ENCODE measurements around the gene DPYD.

GRCh38 chr1:97151651-97152050 lies 769.2 kb downstream of the DPYD start:
- TF ChIP-seq, protein P1, sequence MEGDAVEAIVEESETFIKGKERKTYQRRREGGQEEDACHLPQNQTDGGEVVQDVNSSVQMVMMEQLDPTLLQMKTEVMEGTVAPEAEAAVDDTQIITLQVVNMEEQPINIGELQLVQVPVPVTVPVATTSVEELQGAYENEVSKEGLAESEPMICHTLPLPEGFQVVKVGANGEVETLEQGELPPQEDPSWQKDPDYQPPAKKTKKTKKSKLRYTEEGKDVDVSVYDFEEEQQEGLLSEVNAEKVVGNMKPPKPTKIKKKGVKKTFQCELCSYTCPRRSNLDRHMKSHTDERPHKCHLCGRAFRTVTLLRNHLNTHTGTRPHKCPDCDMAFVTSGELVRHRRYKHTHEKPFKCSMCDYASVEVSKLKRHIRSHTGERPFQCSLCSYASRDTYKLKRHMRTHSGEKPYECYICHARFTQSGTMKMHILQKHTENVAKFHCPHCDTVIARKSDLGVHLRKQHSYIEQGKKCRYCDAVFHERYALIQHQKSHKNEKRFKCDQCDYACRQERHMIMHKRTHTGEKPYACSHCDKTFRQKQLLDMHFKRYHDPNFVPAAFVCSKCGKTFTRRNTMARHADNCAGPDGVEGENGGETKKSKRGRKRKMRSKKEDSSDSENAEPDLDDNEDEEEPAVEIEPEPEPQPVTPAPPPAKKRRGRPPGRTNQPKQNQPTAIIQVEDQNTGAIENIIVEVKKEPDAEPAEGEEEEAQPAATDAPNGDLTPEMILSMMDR (conservative IDR thresholded peaks at IDR 0.05 in 1 of 2, IDR thresholded peaks at IDR 0.05 in 1 of 2; ENCODE audit: extremely low read depth in 1 of 2, insufficient read depth in 1 of 2, low read depth in 1 of 2, low read length in 2 of 2): no peak
- no peak for TF ChIP-seq EZH2 (IDR thresholded peaks at IDR 0.05; ENCODE audit: borderline replicate concordance, low read length)

Data from mammary epithelial cell (primary cell).